ENCODE data around the gene GMCL2. TPM values are rescaled to one million over a fixed set of nuclear protein-coding genes. Genes with fewer than 3 reads are reported as not detected.

GMCL2 gene
- total and polyA plus RNA-seq, 2 experiments from 2014 or later, result 0.07 TPM; not detected in 1

DNA sequence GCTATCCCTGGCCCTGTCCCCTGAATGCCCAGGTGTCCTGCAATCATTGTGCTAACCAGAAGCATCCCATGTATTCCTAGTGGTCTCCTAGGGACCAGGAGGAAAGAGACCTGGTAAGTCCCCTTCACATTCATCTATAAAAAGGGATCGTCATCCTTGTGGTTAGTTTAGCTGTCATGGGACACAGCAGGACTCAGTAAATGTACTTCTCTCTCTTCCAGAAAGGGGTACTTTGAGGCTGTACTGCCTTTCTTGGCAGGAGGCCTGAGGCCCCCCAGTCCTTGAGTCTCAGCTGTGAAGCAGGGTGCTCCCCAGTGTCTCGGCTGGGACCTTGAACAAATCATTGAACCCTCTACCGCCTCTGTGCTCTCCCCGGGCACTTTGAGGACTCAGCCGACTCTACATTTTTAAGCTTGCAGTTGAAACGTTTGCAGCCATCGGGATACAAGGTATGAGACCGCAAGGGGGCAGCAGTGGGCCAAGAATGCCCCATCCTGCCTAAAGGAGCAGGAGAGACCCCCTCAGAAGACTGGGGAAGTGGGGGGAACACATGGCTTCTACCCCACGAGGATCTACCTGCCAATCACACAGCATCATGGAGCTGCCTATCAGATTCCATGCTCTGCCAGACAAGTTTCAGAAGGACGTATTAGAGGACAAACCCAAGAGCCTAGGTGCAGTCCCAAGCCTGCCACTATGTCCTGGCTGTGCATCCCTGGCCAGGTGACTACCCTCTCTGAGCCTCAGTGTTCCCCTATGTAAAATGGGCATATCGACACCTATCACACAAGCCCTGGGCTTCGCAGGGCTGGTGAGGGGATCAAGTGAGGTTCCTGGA lies 47.8 kb upstream of the GMCL2 start (continued):
- TF ChIP-seq, protein P1, sequence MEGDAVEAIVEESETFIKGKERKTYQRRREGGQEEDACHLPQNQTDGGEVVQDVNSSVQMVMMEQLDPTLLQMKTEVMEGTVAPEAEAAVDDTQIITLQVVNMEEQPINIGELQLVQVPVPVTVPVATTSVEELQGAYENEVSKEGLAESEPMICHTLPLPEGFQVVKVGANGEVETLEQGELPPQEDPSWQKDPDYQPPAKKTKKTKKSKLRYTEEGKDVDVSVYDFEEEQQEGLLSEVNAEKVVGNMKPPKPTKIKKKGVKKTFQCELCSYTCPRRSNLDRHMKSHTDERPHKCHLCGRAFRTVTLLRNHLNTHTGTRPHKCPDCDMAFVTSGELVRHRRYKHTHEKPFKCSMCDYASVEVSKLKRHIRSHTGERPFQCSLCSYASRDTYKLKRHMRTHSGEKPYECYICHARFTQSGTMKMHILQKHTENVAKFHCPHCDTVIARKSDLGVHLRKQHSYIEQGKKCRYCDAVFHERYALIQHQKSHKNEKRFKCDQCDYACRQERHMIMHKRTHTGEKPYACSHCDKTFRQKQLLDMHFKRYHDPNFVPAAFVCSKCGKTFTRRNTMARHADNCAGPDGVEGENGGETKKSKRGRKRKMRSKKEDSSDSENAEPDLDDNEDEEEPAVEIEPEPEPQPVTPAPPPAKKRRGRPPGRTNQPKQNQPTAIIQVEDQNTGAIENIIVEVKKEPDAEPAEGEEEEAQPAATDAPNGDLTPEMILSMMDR (conservative IDR thresholded peaks at IDR 0.05; ENCODE audit: low read depth in 2 of 2), result peak; percentile 91
- TF ChIP-seq, protein P2, sequence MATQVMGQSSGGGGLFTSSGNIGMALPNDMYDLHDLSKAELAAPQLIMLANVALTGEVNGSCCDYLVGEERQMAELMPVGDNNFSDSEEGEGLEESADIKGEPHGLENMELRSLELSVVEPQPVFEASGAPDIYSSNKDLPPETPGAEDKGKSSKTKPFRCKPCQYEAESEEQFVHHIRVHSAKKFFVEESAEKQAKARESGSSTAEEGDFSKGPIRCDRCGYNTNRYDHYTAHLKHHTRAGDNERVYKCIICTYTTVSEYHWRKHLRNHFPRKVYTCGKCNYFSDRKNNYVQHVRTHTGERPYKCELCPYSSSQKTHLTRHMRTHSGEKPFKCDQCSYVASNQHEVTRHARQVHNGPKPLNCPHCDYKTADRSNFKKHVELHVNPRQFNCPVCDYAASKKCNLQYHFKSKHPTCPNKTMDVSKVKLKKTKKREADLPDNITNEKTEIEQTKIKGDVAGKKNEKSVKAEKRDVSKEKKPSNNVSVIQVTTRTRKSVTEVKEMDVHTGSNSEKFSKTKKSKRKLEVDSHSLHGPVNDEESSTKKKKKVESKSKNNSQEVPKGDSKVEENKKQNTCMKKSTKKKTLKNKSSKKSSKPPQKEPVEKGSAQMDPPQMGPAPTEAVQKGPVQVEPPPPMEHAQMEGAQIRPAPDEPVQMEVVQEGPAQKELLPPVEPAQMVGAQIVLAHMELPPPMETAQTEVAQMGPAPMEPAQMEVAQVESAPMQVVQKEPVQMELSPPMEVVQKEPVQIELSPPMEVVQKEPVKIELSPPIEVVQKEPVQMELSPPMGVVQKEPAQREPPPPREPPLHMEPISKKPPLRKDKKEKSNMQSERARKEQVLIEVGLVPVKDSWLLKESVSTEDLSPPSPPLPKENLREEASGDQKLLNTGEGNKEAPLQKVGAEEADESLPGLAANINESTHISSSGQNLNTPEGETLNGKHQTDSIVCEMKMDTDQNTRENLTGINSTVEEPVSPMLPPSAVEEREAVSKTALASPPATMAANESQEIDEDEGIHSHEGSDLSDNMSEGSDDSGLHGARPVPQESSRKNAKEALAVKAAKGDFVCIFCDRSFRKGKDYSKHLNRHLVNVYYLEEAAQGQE (IDR thresholded peaks at IDR 0.05; ENCODE audit: unreplicated experiment), result no peak
- TF ChIP-seq, protein P3, sequence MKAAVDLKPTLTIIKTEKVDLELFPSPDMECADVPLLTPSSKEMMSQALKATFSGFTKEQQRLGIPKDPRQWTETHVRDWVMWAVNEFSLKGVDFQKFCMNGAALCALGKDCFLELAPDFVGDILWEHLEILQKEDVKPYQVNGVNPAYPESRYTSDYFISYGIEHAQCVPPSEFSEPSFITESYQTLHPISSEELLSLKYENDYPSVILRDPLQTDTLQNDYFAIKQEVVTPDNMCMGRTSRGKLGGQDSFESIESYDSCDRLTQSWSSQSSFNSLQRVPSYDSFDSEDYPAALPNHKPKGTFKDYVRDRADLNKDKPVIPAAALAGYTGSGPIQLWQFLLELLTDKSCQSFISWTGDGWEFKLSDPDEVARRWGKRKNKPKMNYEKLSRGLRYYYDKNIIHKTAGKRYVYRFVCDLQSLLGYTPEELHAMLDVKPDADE (IDR thresholded peaks at IDR 0.05), result no peak
- no peak for TF ChIP-seq POLR2AphosphoS5 (IDR thresholded peaks at IDR 0.05; ENCODE audit: low read depth)
- TF ChIP-seq EZH2phosphoT487 (IDR thresholded peaks at IDR 0.05; ENCODE audit: unreplicated experiment), result no peak
- no peak for TF ChIP-seq EZH2 (IDR thresholded peaks at IDR 0.05; ENCODE audit: low read depth, unreplicated experiment)

DNA sequence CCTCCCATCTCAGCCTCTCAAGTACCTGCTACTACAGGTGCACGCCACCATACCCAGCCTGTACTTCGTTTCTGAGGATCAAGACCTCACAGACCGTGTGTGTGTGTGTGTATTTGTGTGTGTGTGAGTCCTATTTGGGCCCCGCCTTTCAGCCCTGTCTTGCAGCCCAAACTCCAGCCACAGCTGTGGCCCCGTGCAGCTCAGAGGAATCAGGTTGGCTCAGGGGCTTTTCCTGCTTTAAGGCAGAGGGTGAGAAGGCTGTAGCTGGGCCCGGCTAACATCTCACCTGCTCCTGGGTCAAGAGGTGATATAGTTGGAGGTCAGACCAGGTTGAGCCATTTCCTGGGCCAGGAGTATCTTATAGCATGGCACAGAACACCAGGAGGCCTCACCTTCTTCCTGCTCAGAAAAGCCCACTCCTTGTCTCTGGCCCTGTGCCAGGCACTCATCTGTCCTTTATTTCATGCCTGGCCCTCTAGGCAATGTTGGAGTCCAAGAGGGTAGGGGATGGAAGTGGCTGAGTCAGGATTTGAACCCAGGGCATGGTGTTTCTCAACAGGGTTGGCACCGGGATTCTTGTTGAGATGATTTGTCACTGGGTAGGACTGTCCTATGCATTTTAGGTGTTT lies 47.1 kb upstream of the GMCL2 start:
- peaks cover 3% of the 10 kb centered on the region; the same call in 1 of the 2 replicates for H3K36me3 ChIP-seq (ENCODE audit: insufficient read depth)
- H3K79me2 ChIP-seq (replicated peaks; ENCODE audit: insufficient read depth), result peaks cover 13% of the 10 kb centered on the region; the same call in 1 of the 2 replicates
- Mint-ChIP-seq H3K36me3 (ENCODE audit: low read depth) (peaks cover 23% of the 10 kb centered on the region), H3K9me3 (no peaks in the 10 kb centered on the region; the same call in 2 of the 3 replicates), H3K4me1 (peaks cover 28% of the 10 kb centered on the region), H3K27ac (no peak overlapping the region), H3K4me3 (peak overlapping the region; percentile 26; the same call in 1 of the 3 replicates), H3K27me3 (ENCODE audit: insufficient read depth, low read depth, poor library complexity) (peaks cover 32% of the 10 kb centered on the region)
- no peaks in the 10 kb centered on the region for H3K27me3 ChIP-seq (ENCODE audit: insufficient read depth)
- no peaks in the 10 kb centered on the region for H3K9me2 ChIP-seq (ENCODE audit: insufficient read depth)
- no peaks in the 10 kb centered on the region for H4K20me1 ChIP-seq (replicated peaks; ENCODE audit: insufficient read depth)
- H3K4me3 ChIP-seq, result no peak overlapping the region
- DNase-seq (ENCODE audit: low spot score) (no peak), ATAC-seq (no peak)
- H3K27ac ChIP-seq (ENCODE audit: low read depth), result no peak overlapping the region
- TF ChIP-seq, protein P3 (IDR thresholded peaks at IDR 0.05), result no peak
- TF ChIP-seq ZNF331 (CRISPR knock-in tag; IDR thresholded peaks at IDR 0.05; ENCODE audit: low read depth) (no peak), EZH2phosphoT487 (IDR thresholded peaks at IDR 0.05; ENCODE audit: unreplicated experiment) (no peak)
- TF ChIP-seq, protein P1 (conservative IDR thresholded peaks at IDR 0.05; ENCODE audit: low read depth in 2 of 2), result no peak
- H3F3A ChIP-seq (replicated peaks; ENCODE audit: low read depth), result peaks cover 13% of the 10 kb centered on the region
- no peak overlapping the region for H3K4me2 ChIP-seq
- peaks cover 9% of the 10 kb centered on the region; the same call in 1 of the 2 replicates for H3K4me1 ChIP-seq (ENCODE audit: insufficient read depth)
- H2AFZ ChIP-seq, result no peak overlapping the region

All from GM23338 (cell line).